Posterior cingulate gyrus (tissue), 11 donors: ENCODE data around the gene HS6ST3.

Experiments used
- DNase-seq, 10 donors: peaks; one replicate each; pipeline versions ENCODE4 v3.0.0 to v3.0.0-alpha.2; 2020 to 2021; ENCODE audit warnings: mixed read lengths in 3 of 10
- intact Hi-C: fragments of 100-400 bp; cut with DNase I; formaldehyde crosslinking; loops from one replicate; pipeline ENCODE4 v1.15.1; 2023

HS6ST3 gene

DNA sequence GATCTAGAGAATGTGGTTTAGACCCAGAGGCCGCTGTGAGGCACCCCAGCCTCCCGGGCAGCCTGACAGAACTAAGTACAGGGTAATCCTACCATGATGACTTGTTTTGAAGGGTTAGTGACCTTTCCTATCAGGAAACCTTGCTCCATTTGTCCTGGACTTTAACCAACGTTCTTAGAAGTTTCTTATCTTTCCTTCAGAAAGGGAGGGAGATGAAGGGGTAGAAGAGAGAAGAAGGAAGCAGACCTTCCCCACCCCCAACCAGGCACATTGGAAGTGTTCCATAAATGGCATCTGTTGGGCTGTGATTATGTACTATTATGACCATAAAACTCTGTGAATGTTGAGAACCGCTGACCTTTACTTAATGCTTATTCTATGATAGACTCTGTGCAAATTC is 720.2 kb downstream of the HS6ST3 start:
- intact Hi-C loops, result loop anchor here (10.0 kb wide), 1 partner anchor 785 kb away; no protein-coding TSS in a partner anchor
- DNase-seq, result no peak

DNA sequence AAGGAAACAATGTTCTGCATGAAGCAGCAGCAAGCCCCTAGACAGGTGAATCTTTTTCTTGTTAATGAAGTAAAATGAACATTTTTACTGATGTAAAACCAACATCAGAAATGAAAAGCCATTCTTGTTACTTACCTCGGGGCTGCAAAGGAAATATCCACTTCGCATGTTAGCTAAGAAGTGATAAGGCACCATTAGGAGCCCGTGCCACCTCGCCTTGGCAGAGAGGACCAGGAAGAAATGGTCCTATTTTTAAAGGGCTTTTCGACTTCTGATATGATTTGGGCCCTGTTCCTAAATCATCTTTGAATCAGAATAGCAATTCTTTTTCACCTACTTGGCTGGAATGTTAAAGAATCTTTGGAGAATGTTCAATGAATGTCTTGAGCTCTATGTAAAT is 721.1 kb downstream of the HS6ST3 start:
- no peak for DNase-seq
- intact Hi-C loops, result loop anchor here (10.0 kb wide), 1 partner anchor 786 kb away; no protein-coding TSS in a partner anchor

DNA sequence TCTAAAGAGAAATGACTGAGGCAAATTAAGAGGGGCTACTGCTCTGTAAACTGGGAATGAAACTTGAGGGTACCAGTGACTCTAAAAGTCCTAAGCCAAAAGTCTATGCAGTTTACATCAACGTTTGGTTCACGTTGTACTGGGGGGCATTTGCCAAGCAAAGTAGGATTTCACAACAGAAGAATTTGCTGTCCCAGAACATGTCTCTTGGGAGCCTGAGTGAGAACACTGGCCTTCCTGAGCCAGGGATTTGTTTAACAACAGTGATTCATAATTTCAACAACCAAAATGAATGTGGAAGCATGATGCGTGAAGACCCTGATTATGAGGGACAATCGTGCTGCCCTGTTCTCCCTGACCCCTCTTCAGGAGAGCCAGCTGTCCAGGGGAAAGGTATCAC is 726.4 kb downstream of the HS6ST3 start:
- intact Hi-C loops, result loop anchor here (10.0 kb wide), 1 partner anchor 791 kb away; no protein-coding TSS in a partner anchor

DNA sequence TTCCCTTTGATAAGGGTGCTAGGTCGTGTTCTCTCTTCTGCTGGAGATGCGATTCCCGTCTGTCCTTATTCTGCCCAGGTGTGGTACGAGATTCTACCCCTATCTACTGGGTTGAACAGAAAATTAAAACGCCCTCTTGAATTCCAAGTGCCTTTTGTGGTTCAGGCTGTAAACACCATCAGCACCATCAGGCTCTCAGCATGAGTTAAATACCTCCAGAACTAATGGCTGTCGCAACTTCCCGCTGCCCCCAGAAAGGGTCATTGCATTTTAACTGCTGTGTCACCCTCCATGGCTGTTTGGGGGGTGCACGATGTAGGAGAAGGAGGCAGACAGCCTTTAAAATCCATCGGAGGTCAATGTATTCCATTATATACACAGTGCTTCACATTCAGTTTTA is 727.0 kb downstream of the HS6ST3 start:
- DNase-seq, result no peak
- intact Hi-C loops, result loop anchor here (10.0 kb wide), 1 partner anchor 792 kb away; no protein-coding TSS in a partner anchor

More for the DNA sequence above, 726.4 kb downstream of the HS6ST3 start:
- no peak for DNase-seq

DNA sequence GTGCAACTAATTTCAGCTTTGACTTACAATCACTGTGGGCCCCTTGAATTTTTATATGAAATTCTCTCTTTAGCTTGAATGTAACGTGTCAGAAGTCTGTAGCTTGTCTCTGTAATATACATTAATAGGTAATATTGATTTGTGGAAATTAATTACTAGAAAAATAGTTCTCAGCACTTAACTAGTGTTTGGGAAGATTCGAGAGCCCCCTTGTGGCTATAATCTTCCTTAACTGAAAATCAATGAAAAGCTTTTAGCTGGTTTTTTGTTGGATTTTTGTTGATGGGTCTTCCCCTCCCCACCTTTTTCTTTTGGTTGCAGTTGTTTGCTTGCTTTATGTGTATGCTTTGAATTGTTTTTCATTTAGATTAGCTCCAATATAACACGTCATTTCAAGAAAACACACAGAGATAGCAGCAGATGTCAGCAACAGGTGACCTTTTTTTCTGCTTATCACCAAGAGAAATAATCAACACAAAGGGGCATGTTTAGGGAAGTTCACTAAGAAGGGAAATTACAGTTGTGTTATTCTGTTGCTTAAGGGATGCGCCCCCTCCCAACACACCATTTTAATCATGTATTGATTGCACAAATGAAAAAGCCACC is 727.5 kb downstream of the HS6ST3 start:
- DNase-seq, result no peak
- intact Hi-C loops, result loop anchor here (10.0 kb wide), 1 partner anchor 793 kb away; no protein-coding TSS in a partner anchor

DNA sequence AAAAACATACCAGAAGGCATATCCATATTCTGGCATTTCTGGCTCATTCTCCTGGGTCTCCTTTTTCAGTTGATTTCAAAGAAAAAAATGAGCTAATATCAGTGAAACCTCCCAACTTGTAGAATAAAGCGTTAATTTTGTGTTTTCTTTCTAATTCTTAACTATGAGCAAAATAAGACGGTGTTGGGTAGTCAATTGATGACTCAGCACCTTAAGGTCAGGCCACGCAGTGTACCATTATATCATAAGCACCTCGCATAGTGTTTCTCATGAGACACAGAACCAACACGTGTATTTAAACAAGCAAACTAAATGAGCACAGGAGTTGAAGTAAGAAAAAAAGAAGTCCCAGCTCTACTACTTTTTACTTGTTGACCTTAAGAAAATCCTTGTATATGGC is 729.5 kb downstream of the HS6ST3 start:
- no peak for DNase-seq
- intact Hi-C loops, result loop anchor here (2.0 to 10.0 kb wide), 2 partner anchors 679 to 795 kb away; no protein-coding TSS in a partner anchor

DNA sequence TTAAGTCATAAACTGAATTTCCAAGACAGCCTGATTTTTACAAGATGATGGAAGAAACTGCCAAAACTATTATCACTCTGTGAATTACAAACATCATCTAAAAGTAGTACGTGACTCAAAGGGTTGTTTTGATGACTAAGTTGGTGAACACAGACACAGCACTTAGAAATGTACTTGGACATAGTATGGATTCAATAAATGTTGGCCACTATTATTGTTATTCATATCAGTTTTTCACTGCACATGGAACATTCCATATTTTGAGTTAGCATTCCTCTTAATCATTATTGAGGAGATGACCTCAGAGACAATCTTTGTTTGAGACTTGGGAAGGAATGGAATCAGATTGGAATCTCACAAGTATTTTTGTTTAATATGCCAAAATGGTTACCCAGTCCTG is 731.5 kb downstream of the HS6ST3 start:
- intact Hi-C loops, result loop anchor here (10.0 kb wide), 1 partner anchor 133 kb away; no protein-coding TSS in a partner anchor
- DNase-seq, result no peak

DNA sequence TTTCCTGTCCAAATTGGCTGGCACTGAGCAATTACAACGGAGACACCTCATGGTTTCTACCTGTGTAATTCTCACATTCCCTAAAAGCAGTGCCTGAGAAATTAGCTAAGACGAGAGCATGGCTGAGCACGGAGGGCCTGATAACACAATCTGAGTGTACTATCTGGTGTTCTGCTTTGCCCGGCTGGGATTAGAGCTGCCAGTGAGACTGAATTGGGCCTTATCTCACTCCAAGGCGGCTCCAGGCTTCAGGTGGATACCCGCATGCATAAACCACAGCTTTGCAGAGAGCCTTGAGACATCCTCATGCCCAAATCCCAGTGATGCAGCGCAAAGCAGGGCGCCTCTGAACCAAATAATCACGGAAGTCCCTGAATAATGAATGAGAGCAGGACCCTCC is 732.1 kb downstream of the HS6ST3 start:
- DNase-seq, result no peak
- intact Hi-C loops, result loop anchor here (10.0 kb wide), 1 partner anchor 133 kb away; no protein-coding TSS in a partner anchor

DNA sequence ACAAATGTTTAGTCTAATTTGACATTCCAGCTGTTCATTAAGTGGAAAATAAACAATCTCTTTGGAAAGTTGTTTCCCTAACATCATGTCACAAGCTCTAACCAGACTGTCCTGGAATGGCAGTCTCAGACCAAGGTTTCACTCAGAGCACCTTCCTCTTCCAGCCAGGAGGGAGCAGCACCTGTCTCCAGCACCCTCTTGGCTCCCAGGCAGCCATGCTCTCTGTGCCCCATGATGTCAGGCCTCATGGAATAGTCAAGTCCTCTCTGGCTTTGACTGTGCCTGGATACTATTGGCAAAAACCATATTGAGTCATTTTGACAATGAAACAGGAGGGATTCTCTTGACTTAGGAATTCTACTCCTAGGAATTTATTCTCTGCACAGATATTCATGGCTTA is 733.0 kb downstream of the HS6ST3 start:
- no peak for DNase-seq
- intact Hi-C loops, result loop anchor here (10.0 kb wide), 1 partner anchor 132 kb away; no protein-coding TSS in a partner anchor

DNA sequence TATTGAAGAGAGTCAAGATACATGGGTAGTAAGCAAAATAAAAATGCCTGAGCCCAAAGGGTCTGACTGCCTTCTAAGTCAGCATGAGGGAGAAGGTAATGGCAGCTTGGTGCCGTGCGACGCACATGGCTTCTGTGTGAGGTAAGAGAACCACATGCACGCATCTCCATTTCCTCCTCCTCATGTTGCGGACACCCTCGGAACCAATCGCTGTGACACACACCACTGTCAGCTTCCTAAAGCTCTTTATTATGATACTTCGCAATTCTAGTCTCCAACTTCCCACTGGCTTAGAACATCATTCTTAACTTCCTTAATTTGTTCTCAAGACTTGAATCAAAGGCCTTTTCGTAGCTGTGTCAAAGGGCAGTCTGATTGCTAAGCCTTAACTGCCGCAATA is 734.2 kb downstream of the HS6ST3 start:
- intact Hi-C loops, result loop anchor here (10.0 kb wide), 1 partner anchor 131 kb away; no protein-coding TSS in a partner anchor
- DNase-seq, result no peak

DNA sequence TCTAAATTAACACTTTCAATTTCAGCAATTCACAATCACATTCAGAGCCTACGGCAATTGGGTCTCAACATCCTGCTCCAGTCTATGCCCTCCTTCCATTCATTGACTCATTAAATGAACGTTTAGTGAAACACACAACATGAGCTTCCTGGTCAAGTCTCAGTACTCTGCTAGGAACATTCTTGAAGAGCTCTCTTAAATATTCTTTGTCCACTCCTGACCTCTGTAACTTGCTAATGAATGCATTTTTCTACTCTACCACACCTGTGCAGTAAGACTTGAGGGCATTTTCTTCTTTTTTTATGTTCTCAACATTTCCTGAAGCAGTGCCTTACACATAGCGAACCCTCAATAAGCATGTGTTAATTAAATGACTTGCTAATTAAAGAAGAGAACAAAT is 735.7 kb downstream of the HS6ST3 start:
- intact Hi-C loops, result loop anchor here (10.0 kb wide), 1 partner anchor 129 kb away; no protein-coding TSS in a partner anchor

DNA sequence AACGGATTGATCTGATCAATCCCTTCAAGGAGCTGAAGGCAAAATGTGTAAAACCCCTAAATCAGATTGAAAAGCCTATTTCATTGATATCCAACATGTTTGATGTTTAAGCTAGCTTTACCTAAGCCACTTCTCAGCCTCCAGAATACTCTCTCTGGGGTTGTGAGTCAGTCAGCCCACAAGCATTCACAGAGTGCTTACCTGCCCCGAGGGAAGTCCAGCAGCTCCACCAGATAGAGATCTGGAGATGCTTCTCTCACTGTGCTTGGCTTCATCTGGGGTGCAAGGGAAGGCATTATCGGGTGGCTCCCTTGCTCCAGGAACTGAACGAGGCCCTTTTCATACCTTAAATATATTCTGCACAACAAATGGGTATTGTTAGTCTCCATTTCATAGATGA is 744.7 kb downstream of the HS6ST3 start:
- intact Hi-C loops, result no loop called here
- no peak for DNase-seq

More for the DNA sequence above, 735.7 kb downstream of the HS6ST3 start:
- no peak for DNase-seq

DNA sequence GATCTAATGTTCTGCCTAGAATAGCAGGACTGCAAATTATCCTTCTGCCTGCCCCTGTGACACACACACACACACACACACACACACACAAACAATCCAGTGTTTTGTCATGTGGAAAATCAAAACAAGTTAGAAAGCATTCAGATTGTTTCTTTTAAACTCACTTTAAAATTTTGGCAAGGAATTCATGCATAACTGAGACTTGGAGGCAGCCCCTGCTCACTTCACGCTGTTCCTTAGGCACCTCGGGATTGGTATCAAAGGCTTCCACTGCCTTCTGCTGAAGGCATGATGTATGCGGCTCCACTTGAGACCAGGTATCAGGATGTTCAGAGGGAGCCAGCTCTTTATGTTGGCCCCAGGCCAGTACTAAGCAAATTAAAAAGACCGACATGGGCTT is 745.6 kb downstream of the HS6ST3 start:
- DNase-seq, result no peak
- intact Hi-C loops, result no loop called here

DNA sequence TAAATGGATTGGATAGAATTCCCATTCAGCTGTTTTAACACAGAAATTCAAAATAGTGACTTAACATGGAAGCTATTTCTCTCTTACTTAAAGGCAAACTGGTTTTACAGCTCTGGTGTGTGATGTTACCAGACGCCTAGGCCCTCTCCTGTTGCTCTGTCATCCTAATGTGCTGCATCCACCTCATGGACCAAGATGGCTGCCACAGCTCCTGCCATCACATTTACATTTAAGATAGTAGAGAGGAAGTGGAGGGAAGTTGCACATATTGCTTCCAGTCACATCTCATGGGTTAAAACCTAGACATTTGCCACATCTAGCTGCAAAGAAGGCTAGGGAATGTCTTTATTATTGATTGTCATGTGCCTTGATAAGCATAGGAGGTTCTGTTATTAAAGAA is 746.8 kb downstream of the HS6ST3 start:
- intact Hi-C loops, result no loop called here
- no peak for DNase-seq

DNA sequence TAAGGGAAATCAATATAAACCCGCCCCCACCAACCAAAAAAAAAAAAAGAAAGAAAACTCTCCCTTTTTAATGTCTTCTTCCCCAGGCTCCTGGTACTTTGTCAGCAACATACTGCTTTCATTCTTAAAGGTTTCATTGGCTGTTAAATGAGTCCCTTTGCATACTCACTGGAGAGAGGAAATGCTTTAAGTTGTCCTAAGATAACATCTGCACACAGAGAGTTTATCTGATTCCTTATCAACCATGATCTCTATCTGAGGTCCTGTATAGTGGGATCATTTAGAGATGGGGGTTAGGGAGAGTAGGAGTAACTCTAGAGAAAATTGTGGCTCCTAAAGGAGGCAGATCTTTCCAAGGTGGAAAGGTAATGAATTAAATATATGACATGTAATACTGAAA is 747.9 kb downstream of the HS6ST3 start:
- intact Hi-C loops, result no loop called here
- DNase-seq, result no peak

DNA sequence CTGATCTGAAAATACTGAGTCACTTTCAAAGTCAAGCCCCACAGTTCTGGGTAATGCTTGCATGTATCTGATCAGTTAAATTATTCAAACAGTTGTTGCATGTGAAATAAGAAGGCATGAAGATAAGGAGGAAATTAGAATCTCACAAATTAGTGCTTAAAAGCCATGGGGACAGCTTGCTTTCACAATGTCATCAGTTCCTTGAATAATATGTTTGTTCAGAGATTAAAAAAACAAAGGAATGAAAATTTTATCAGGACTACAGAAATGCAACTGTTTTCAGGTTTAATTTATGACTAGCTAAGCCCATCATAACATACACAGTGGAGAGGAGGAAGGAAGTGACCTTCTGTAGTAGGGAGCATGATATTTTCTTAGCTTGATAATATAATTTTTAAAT is 754.3 kb downstream of the HS6ST3 start:
- intact Hi-C loops, result no loop called here
- DNase-seq, result no peak

DNA sequence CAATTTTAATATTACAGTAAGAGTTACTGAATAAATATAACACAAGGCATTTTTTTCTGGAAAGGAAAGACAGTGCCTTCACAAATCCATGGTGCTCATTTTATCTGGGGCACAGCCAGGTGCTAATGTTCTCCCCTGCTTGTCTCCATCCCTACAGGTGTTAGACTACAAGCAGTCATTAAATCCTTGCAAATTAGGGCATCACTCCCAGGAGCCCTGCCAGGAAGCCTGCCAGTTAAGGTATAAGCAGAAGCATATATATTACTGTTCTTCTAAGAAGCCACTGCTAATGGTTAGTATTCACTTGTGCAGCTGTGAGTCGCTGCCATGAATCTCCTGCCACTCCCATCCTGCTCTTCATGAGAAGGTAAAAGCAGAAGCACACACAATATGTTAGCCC is 754.7 kb downstream of the HS6ST3 start:
- DNase-seq, result no peak
- intact Hi-C loops, result no loop called here

DNA sequence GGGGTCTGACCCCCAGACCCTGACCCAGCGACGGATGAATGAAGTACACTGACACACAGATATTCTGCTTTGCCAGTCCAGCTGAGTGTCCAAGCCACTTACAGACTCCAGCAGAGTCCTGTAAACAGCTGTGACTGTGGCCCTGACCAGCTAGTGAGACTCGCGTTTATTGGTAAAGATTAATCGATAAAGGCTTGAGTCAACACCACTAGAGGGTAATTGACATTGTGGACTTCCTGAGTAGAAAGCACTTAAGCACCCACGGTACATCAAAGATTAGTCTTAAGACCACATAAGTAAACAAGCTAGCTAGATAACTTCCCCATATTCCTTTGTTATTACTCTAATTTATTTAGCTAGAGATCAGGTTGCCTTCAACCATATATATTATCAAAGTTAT is 758.4 kb downstream of the HS6ST3 start:
- DNase-seq, result no peak
- intact Hi-C loops, result no loop called here

DNA sequence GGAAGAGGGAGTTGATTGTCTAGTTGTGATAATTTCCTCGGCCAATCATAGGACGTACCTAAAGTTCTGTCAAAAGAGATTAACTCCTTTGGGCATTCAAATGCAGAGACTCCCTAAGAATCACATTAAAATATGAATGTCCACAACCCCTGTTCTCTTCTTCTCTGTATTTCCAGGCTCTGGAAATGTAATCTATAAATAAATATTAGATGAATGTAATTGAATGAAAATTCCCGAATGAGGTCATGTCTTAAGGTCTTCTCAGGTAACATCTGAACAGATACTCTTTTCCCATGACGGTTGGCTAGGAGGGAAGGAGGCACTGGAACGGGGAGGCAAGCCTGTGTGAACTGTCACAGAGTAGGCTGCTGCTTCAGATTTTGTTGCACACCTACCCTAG is 759.2 kb downstream of the HS6ST3 start:
- DNase-seq, result no peak
- intact Hi-C loops, result no loop called here

DNA sequence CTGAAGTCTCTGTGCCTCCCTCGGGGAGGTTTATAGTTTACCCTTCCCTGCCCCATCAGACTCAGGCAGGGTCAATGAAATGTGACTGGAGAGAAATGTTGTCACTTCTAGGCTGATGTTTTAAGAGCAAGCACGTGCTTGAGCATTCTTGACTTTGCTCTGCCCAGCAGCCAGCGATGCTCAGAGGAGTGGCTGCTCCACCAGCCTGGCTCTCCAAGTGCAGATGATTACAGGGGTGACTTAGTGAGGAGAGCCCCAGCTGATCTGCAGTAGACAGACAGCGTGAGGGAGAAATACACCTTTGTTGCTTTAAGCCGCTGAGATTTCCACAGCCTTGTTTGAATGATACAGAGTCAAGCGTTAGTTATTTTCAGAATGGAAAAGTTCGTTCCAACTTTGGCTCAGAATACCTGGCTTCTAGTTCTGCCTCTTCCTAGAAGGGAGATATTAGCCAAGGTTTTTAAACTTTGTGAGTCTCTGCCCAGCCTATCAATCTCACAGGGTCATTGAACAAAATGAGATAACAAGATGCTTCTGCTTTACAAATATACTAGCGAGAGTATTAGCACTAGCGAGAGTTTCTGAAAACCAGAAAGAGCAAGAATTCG is 760.7 kb downstream of the HS6ST3 start:
- no peak for DNase-seq
- intact Hi-C loops, result no loop called here

DNA sequence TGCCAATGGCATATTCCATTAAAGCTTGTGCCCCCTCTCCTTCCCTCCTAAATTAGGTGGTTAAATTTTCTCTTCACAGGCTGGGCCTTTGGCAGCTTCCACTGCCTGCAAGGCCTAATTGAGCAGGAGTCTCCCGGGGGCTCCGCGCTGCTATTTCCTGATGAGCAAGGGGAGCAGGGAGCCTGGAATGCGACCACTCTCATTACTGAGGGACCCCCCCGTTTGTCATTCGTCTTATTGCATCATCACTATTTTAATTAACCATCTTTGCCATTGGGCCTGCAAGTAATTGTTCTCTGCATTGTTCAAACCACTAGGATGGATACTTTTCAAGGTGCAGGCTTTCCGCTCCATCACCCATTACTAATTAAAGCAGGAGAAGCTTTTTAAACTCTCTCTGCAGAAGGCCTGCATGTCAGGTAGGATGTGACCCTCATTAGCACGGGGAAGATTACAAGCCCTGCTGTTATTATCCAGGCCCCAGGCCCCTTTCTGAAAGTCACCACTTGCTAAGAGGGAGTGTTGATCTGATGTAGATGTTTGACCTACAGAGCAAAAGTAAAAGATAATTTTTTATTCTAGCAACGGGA is 762.0 kb downstream of the HS6ST3 start:
- no peak for DNase-seq

More for the DNA sequence above, 762.0 kb downstream of the HS6ST3 start:
- intact Hi-C loops, result no loop called here
